CD4-positive, alpha-beta T cell treated with Interleukin-2 at 100 ng/mL for 4 hours (primary cell): ENCODE data around the gene PTH2.
"Not testable (repeated sequence)": the region's sequence is repeated elsewhere in the genome, so short reads cannot be mapped to it uniquely, and the experiment has no call there.

ENCODE experiments used
- DNase-seq: peaks from one replicate; pipeline ENCODE4 v3.0.0-alpha.2; 2020; ENCODE audit warnings: low spot score

The PTH2 gene

DNA sequence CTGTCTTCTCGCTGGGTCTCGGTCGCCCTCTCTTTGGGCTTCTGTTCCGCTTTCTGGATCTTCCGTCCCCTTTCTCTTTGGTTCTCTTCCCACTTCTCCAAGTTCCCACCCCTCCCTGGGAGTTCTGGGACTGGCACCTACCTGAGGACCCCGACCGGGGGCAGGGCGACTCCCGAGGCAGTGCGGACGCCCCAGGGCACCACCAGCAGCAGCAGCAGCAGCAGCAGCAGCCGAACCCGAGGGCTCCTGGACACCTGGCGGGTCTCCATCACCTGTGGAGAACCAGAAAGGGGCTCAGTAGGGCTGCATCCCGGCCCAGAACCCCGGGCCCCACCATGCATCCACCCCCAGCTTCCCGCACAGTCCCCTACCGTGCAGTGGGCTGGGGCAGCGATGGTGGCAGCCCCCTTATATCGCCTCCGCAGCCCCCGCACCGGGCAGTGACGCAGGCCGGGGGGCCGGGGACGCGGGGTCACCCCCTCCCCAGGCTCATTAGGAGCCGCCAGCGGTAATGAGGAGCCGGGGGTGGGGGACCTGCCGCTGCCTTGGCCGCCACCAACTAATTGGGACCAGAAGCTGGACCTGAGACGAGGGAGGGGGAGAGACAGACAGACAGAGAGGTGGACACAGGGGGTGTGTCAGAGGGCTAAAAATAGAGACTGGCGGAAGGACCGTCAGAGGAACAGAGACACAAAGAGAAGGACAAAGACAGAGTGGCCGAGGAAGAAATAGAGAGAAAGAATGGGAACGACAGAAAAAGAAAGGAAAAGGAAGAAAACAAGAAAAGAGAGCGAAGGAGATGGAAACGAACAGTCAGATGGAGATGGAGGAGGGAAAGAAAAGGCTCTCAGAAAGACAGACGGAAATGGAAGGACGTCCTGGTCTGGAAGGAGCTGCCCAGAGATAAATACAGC lies at the start of gene PTH2:
PTH2 (minus strand) TSS at position 371 of the 914 bp plus-strand sequence; CDS start at position 269, 102 bp downstream.
- no peak for DNase-seq

GRCh38 chr19:49472936-49473335 lies 49.7 kb upstream of the PTH2 start:
- no peak for DNase-seq

- no peak for DNase-seq
Observed at GRCh38 chr19:49470615-49470978, 47.4 kb upstream of the PTH2 start.

GRCh38 chr19:49469828-49470614 lies 46.8 kb upstream of the PTH2 start:
- DNase-seq = peak; percentile 95

DNA sequence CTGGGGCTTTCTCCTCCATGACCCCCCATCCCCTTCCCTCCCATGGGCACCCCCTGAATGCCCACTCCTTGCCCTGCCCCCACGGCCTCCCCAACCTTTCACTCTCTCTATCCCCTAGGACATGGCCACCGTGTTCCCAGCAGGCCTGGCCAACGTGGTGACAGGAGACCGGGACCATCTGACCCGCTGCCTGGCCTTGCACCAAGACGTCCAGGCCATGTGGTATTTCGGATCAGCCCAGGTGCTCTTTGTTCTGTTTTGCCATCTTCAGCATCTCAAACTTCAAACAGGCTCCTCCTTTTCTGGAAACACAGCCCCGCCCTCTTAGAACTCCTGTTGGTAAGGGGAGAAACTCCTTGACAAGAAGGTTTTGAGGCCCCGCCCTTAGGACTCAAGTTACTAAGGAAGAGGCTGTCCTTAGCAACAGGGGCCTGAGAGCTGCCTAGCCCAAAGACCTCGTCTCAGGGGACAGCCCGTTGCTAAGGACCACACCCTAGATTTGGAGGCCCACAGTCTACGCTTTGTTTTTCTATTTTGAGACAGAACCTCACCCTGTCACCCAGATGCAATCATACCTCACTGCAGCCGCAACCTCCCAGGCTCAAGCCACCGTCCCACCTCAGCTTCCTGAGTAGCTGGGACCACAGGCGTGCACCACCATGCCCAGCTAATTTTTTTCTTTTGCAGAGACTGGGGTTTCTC lies 45.7 kb upstream of the PTH2 start:
- peak; percentile 99 for DNase-seq

- DNase-seq = no peak
Observed at GRCh38 chr19:49468199-49468598, 45.0 kb upstream of the PTH2 start.

- no peak for DNase-seq
Observed at GRCh38 chr19:49465371-49465770, 42.1 kb upstream of the PTH2 start.

DNA sequence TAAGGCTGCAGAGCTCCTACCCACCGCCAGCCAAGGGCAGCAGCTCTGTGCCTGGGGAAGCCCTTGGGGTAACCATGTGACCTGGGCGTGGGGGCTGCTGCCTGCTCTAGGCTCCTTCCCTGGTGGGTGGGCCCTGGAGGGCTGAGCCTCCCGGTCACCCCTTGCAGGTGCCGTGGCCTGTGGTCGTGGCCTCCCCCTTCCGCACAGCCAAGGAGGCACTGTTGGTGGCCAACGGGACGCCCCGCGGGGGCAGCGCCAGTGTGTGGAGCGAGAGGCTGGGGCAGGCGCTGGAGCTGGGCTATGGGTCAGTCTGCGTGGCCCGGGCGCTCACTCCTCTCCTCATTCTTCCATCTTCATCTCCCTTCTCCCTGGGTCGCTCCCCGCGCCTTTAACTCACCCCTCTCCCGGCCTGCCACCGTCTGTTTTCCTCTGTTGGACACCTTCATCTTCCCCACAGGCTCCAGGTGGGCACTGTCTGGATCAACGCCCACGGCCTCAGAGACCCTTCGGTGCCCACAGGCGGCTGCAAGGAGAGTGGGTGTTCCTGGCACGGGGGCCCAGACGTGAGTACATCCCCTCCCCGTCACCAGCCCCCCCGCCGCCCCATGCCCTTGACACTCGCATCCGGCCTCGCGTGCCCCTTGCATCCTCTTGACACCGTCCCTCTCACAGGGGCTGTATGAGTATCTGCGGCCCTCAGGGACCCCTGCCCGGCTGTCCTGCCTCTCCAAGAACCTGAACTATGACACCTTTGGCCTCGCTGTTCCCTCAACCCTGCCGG lies 40.9 kb upstream of the PTH2 start:
- DNase-seq = no peak

GRCh38 chr19:49462492-49462891 lies 39.3 kb upstream of the PTH2 start:
- DNase-seq = no peak

DNA sequence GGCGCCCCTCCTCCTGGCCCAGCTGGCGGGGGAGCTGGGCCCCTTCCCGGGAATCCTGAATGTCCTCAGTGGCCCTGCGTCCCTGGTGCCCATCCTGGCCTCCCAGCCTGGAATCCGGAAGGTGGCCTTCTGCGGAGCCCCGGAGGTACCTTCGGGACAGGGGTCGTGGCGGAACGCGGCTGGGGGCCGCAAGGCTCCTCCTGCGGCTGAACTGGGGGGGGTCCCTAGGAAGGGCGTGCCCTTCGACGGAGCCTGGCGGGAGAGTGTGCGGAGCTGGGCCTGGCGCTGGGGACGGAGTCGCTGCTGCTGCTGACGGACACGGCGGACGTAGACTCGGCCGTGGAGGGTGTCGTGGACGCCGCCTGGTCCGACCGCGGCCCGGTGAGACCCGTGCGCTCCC lies 38.4 kb upstream of the PTH2 start:
- no peak for DNase-seq

GRCh38 chr19:49461130-49461529 lies 37.9 kb upstream of the PTH2 start:
- not testable (repeated sequence) for DNase-seq

DNA sequence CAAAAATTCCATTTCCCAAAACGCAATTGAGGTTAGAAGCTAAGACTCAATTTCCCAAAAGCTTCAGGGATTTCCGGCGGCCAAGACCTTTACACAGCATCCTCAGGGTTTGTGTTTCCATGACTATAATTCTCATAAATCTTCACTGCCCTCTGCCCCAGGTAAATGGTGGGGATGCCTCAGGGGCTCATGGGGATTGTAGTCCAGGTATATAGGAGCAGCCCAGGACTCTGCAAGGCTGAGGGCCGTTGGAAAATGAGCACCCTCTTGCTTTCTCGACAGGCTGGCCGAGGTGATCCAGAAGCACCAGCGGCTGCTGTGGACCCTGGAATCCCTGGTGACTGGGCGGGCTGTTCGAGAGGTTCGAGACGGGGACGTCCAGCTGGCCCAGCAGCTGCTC lies 36.1 kb upstream of the PTH2 start:
- no peak for DNase-seq

DNA sequence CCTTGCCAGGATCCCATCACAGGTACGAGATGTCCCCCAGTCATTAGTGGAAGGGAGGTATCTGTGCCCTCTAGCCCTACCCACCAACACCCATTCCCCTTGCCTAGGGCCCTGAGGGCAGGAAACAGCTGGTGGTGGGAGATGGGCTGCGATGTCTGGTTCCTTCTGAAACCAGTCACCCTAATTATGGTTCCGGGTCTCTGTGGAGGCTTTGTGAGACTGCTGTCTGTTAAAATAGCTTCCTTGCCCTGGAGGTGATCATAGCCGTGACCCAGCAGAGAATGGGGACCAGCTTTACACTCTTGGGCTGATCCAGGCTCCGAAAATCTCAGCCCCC lies 35.3 kb upstream of the PTH2 start:
- no peak for DNase-seq

DNA sequence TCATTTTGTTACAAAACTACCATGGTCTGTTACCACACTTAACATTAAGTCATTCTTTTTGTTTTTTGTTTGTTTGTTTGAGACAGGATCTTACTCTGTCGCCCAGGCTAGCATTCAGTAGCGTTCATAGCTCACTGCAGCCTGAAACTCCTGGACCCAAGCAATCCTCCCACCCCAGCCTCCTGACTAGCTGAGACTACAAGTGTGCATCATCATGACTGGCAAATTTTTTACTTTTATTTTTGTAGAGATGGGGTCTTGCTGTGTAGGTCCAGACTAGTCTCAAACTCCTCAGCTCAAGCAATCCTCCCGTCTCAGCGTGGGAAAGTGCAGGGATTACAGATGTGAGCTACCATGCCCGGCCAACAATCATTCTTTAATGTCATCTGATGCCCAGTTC lies 33.1 kb upstream of the PTH2 start:
- no peak for DNase-seq

DNA sequence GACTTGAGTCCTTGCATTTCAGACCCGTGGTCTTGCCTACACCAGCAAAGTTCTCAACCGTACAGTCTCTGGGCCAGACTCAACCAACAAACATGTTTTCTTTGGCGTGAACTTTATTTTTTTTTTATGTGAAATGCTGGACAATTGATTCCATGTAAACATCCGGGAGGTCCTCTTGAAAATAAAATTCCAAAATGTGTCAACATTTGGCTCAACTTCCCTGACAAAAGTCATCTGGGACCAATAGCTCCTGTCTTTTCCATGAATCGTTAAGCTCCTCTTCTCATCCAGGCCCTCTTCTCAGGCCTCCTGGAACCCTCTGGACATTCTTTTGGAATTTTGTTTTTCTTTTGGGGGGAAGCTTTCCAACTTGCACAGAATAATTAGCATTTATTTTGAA lies 32.5 kb upstream of the PTH2 start:
- DNase-seq = no peak

DNA sequence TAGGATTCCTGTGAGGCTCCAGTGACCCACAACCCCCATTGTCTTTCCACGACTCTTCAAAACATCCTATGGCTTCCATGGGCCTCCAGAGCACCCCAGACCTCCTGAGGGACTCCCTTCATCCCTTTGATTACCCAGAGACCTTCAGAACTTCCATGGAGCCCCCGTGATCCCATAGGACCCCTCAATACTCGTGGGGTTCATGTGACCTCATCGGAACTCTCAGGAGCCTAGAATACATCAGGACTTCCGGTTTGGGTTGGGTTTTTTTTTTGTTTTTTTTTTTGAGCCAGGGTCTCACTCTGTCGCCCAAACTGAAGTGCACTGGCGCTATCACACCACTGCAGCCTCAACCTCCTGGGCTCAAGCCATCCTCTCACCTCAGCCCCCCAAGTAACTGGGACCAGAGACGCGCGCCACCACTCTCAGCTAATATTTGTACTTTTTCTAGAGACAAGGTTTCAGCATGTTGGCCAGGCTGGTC lies 30.6 kb upstream of the PTH2 start:
- DNase-seq = no peak

DNA sequence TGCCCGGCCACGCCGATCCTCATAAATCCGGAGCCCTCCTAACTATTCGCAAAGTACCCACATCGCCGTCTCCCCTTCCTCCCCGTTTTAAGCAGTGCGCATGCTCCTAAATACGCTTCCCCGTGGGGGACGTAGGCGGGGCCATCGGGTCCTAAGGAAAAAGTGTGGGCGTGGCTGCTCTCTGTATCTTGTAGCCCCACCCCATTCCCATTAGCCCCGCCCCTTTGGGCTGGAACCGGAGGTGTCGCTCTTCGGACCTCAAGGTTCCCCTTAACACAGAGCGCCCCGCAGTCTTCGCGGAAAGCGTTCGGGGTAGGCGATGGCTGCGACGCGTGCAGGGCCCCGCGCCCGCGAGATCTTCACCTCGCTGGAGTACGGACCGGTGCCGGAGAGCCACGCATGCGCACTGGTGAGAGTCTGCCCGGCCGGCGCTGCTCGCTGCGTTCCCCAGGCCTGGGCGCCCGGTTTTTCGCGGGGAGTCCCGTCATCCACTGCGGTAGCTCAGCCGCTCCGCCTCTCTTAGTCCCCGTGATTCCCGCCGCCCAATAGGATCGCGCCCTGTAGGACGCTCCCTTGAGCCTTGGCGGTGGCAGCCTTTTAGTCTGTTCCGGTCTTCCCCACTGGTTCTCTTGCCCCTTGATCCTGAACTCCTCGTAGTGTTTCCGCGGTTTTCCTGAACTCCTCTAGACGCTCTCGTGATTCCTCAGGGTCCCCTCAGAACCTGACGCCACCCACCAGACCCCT lies 29.9 kb upstream of the PTH2 start, which contains the start of gene ALDH16A1:
ALDH16A1 (plus strand) TSS at position 213 of the 744 bp plus-strand sequence; CDS start at position 320, 107 bp downstream.
- DNase-seq = peak; percentile 98

GRCh38 chr19:49451430-49452181 lies 28.4 kb upstream of the PTH2 start, which contains the start of gene PIH1D1:
PIH1D1 (minus strand) TSS chr19:49451814; CDS start chr19:49451574, 240 bp downstream.
- DNase-seq = peak; percentile 98

DNA sequence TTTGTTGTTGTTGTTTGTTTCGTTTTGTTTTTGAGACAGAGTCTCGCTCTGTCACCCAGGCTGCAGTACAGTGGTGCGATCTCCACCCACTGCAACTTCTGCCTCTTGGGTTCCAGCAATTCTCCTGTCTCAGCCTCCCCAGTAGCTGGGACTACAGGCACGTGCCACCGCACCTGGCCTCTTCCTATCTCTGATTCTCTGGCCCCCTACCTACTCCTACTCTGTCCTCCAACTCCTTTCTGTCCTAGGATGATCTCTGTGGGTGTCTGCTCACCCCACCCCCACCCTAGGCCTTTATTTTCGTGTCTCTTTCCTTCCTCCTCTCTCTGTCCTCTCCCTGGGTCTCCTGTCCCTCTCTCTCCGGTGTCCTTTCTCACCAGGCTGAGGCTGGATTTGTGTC lies 27.2 kb upstream of the PTH2 start:
- no peak for DNase-seq

DNA sequence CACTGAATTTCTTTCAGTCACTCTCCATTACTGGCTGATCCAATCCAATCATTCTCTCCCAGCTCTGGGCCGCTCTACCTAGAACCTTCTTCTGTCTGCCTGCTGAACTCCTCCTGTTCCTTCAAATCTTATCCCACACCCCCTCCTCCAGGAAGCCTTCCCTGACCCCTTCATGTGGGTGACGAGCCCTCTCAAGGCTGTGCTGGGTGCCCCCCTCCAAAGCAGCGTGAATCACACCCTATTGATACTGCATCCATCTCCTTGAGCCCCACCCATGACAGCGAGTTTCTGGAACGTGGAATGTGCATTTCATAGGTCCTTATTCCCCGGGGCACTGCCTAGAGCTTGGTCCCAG lies 25.2 kb upstream of the PTH2 start:
- DNase-seq = no peak
